Stimulated activated CD8-positive, alpha-beta memory T cell treated with anti-CD3 and anti-CD28 coated beads, Interleukin-4, amount 100 ng/mL, for 4 hours (primary cell): Measurements from ENCODE around the gene FGF22.
A peak's percentile ranks its signal among the peaks of the same experiment; 100 is the strongest.
"Not testable (repeated sequence)": the region's sequence is repeated elsewhere in the genome, so short reads cannot be mapped to it uniquely, and the experiment has no call there.

Experiments
- DNase-seq, 2 donors: peaks; one replicate each; pipeline ENCODE4 v3.0.0-alpha.2; 2020; ENCODE audit warnings: low read depth in 2 of 2, low spot score in 1 of 2

Gene FGF22

GRCh38 chr19:607301-608154, 32.2 kb upstream of the FGF22 start:
- DNase-seq: no peak

GRCh38 chr19:608155-609003, 31.3 kb upstream of the FGF22 start:
- no peak for DNase-seq

DNA sequence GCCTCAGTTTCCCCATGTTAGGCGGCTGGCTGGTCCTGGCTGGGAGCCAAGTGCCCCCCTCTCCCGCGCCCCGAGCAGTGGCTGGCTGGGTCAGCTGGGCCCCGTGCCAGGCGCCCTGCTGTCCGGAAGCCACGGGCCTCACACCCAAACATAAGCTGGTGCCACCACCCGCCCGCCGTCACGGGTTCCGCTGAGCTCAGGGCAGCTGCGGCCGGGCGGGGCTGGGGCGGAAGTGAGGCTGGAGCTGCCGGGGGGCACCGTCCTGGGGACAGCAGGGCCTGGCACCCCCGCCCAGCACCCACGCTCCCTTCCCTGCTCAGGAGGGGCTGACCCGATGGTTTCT, 30.7 kb upstream of the FGF22 start:
- DNase-seq: no peak

DNA sequence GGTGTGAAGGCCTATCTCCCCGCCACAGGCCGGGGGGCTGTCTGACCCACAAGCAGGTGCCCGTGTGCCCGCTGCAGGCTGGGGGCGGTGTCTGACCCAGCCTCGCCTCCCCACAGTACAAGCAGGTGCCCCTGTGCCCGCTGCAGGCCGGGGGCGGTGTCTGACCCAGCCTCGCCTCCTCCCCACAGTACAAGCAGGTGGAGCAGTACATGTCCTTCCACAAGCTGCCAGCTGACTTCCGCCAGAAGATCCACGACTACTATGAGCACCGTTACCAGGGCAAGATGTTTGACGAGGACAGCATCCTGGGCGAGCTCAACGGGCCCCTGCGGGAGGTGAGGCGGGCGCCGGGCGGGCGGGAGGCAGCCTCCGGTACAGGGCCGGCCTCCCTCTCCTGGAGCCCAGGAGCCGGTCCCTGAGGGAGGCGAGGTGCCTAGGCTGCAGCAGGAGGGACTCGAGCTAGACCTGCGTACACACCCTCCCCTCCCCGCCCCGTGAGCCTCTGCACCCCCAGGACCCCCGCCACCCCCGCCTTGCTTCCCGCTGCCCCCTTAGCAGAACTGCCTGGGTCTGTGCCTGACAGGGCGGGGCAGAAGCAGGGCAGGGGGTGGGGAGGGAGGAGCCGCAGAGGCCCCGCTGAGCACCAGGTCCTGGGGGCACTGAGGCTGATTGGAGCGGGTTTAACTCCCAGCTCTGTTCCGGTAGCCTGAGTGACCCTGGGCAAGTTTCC, 29.4 kb upstream of the FGF22 start:
- no peak for DNase-seq

GRCh38 chr19:610801-611480, 28.7 kb upstream of the FGF22 start:
- DNase-seq: peak in 1 of 2 donors; percentile 32

DNA sequence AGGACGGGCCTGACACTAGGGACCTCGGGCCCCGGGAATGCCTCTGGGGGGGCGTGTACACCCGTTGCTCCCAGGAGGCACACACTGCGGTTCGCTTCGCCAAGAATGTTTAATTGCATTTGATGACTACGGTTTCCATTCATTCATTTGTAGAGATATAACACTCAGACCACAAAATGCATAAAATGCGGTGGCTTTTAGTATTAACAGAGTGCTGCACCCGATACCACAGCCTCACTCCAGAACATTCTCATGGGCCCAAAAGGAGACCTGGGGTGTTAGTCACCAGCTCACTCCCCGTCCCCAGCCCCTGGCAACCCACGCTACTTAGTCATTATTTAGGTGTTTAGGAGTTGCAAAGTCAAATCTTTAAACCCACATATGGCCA, 28.2 kb upstream of the FGF22 start:
- DNase-seq: peak in 1 of 2 donors; percentile 54

- DNase-seq: no peak
These were observed 26.7 kb upstream of the FGF22 start for GRCh38 chr19:612941-613340.

GRCh38 chr19:613732-614567, 25.7 kb upstream of the FGF22 start:
- no peak for DNase-seq

GRCh38 chr19:615619-616018, 24.1 kb upstream of the FGF22 start:
- DNase-seq: no peak

DNA sequence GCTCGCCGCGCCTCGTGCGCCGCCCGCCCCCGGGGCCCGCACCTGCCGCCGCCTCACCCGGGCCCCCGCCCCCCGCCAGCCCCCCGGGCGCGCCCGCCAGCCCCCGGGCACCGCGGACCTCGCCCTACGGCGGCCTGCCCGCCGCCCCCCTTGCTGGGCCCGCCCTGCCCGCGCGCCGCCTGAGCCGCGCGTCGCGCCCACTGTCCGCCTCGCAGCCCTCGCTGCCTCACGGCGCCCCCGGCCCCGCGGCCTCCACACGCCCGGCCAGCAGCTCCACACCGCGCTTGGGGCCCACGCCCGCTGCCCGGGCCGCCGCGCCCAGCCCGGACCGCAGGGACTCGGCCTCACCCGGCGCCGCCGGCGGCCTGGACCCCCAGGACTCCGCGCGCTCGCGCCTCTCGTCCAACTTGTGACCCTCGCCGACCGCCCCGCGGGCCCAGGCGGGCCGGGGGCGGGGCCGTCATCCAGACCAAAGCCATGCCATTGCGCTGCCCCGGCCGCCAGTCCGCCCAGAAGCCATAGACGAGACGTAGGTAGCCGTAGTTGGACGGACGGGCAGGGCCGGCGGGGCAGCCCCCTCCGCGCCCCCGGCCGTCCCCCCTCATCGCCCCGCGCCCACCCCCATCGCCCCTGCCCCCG, 23.5 kb upstream of the FGF22 start:
- no peak for DNase-seq

- no peak for DNase-seq
These were observed 22.7 kb upstream of the FGF22 start for GRCh38 chr19:616747-617526.

DNA sequence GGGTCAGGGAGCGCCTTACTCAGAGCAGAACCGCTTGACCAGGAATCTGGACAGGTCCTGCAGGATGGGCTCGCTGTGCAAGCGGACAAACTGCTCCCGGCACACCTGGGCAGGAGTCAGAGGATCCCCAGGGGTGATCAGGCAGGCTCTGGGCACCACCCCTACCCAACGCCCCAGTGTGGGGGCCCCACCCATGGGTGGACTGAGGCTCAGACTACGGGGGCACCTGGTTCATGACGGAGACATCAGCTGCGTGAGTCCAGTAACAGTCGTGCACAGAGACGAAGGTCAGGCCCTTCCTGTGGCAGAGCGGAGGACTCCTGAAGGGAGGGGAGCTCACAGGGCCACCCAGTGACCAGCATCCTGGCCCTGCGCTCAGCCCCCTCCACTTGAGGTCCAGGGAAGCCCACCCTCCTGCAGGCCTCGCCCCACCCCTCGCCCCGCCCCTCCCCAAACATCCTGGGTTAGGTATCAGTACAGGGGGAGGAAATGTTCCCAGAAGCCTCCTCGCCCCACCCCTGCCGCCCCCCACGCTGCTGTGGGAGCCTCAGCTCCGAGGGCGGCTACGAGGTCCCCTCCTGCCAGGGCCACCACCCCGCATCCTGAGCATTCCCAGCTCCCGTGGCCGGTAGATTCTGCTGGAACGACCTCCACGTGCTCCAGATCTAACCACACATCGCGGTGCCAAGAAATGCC, 22.0 kb upstream of the FGF22 start:
- no peak for DNase-seq

GRCh38 chr19:618247-618619, 21.4 kb upstream of the FGF22 start:
- no peak for DNase-seq

- no peak for DNase-seq
These were observed 20.9 kb upstream of the FGF22 start for GRCh38 chr19:618674-619285.

DNA sequence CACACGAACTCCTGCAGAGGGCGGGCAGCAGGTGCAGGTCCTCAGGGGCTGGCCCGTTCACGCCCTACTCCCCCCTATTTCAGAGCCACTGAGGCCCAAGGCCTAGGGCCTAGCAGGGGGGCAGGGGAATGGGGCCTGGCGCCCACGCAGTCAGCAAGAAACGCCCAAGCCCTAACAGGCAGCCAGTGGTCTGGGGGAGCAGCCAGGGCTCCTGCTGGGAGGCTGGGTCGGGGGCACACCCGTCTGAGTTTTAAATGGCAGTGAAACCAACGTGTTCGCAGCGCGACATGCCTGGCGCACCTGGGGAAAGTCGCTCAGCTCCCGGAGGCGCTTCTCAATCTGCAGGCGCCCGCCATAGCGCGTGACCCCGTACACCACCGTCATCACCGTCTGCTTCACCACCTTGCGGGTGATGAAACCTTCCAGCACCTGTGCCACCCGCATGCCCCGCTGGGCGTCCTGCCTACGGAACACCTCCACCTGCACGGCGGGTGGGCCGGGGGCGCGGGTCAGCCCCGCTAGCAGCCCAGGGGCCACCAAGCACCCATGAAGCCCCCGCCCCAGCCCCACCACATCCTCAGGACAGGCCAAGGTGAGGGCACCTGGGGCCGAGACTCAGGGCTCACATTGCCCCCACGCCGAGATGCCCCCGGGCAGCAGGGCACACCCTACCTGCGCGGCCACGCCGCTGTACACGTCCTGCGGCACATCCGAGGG, 20.2 kb upstream of the FGF22 start:
- DNase-seq: no peak

GRCh38 chr19:620166-620862, 19.4 kb upstream of the FGF22 start:
- no peak for DNase-seq

DNA sequence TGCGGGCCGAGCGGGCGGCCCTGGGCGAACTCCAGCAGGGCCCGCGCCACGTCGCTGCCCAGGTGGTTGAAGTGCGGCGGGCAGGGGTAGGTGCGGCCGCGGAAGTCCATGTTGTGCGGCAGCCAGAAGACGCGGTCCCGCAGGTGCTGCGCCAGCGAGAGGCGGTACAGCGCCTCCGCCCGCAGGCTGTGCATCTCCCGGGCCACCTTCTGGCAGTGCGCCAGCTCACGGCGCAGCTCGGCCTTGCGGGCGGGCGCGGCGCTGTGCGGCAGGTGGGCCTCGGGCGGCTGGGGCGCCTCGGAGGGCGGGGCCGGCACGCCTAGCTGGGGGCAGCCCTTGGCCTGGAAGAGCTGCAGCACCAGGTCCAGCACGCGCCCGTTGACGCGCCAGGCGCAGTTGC, 18.5 kb upstream of the FGF22 start:
- not testable (repeated sequence) for DNase-seq
